NCI-H526 (cell line): ENCODE data around the gene IFI27L1.

Experiments used
- DNase-seq, 2 experiments: peaks; one replicate each; lab custom pipeline; 2025; lab: John Stamatoyannopoulos, UW

IFI27L1 gene

DNA sequence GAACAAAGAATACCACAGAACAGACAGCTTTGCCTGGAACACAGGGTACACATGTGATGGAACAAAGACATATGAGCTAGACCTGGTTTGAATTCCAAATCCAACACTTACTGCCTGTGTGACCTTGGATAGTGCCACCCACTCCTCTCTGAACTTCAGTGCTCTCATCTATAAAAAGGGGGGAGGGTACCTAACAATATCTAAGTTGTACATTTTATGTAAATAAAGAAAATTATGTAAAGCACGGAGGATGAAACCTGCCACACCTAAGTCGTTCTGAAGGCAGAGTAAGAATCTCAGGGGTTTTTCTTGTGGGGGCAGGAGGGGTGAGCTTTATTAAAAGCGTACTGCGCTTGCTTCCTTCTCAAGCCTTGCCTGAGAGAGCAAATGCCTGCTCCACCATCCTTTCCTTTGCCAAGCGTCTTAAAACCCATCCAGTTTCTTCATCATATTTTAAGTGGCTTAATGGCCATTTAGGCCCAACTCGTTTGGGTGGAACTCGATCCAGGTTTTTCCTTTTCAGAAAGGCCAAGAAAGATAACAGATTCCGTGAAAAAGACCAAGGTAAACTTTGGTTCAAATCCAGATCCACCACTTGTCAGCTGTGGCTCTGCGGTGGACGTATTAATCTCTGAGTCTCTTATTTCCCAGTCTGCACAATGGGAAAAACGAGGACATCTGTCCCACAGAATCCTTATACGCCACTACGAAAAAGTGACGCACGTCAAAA is 1.1 kb upstream of the IFI27L1 start:
- peak in 1 of 2 experiments; percentile 30 for DNase-seq

DNA sequence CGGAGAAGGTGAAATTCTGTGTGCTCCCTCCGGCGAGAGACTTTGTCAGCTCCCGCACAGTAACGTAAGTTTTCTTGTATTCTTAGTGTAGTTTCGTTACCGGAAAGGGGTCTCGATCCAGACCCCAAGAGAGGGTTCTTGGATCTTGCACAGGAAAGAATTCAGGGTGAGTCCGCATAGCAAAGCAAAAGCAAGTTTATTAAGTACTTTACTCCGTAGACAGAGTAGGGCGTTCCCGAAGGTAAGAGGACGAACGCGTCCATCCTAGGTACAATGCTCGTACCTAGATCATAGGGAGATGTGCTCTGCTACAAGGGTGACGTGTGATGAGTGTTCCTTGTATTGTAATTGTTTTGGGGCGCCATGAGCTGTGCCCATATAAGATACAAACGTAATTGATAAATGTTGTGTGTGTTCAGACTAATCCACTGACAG is 293 bp downstream of the IFI27L1 start:
- DNase-seq, result peak in 1 of 2 experiments; percentile 42

DNA sequence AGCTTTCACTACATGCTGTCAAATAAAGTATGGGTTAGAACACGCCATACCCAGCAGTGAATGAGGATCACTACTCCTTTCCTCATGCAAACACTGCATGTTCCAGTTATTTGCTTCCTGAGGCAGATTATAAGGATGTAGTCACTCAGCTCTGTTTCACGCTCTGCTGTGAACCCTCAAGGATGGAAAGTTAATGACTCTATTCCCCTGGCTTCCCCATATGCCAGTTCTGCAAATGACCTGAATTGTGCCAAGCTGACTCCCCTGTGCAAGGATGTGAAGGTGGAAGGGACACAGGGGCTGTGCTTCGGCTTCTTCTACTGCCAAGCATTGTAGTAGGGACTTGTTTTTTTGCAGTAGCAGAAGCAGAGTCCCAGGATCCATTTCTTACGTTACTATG is 6.8 kb downstream of the IFI27L1 start:
- DNase-seq, result no peak

DNA sequence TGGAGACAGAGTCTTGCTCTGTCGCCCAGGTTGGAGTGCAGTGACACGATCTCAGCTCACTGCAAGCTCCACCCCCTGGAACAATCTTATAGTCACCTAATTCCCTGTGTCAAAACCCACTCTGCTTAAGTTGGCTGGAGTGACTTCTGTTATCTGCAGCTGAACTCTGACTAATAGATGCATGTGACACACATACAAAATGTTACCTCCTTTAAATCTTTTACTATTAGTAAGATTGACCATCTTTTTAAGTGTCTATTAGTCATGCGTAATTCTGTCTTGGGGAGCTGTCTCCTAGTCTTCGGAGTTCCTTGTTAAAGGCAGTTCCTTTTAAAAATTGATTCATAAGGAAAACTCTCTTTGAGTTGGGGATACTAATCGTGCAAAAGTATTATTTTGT is 7.4 kb downstream of the IFI27L1 start:
- no peak for DNase-seq

DNA sequence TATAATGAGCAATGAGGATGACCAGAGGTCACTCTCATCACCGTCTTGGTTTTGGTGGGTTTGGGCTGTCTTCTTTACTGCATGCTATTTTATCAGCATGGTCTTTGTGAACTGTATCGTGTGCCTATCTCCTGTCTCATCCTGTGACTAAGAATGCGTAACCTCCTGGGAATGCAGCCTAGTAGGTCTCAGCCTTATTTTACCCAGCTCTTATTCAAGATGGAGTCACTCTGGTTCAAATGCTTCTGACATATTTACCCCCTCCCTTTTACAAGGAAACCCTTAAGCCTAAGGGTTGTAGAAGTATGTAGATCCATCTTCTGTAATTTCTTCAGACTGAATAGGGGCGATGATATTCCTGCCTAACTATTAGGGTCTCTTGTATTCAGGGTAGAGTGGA is 8.4 kb downstream of the IFI27L1 start:
- no peak for DNase-seq

DNA sequence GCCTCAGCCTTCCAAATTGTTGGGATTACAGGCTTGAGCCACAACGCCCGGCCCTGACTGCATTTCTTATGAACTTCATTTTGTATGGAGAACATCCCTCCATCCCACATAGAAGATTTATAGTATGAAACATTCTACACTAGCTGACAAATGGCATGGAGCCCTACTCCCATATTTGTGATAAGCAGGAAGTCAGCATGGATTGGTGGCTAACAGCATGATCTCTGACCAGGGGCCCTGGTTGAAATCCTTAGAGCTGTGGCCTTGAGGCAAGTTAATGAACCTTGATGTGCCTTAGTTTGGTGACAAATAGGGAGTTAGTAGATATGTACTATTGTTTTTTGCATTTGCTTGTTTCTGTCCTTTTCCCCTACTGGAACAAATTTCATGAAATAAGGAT is 12.3 kb downstream of the IFI27L1 start:
- DNase-seq, result no peak

DNA sequence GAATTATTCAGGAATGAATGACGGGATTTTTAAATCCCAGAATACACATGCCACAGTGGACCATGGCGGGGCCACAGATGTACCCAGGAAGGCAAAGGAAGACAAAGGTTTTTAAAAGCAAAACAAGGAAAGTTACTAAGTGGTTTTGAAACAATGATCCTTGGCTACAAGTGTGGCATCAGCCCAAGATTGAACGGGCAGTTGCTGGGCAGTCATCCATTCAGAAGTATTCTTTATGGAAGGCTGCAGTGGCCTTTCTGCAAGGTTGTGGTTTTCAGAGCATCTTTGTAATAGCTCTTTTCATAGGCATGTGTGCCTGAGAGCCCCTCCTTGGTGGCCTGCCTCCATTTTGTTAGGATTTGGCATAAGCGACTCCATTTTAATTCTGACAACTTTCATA is 16.0 kb downstream of the IFI27L1 start:
- no peak for DNase-seq

DNA sequence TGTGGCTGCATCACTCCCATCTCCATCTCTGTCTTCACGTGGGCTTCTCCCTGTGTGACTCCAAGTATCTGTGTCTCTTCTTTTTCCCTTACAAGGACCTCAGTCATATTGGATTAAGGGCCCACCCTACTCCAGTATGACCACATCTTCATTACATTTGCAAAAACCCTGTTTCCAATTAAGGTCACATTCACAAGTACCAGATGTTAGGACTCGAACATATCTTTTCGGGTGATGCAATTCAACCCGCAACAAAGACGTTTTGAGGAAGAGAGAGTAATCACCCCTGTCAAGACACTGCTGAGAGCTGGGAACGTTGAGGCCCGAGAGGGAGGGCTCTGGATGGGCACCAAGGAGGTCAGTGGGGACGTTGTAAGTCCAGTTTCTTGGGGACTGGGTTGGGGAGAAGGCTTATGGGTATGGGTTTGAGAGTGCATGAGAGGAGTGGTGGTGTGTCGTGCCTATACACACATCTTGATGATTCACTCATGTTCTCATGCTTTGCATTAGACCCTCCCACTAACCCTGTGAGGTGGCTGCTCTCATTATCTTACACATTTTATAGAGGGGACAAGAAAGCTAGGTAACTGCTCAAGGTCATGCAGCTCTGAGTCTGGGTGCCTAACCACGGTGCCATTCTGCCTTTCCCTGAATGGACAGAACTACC is 17.3 kb downstream of the IFI27L1 start:
- no peak for DNase-seq

DNA sequence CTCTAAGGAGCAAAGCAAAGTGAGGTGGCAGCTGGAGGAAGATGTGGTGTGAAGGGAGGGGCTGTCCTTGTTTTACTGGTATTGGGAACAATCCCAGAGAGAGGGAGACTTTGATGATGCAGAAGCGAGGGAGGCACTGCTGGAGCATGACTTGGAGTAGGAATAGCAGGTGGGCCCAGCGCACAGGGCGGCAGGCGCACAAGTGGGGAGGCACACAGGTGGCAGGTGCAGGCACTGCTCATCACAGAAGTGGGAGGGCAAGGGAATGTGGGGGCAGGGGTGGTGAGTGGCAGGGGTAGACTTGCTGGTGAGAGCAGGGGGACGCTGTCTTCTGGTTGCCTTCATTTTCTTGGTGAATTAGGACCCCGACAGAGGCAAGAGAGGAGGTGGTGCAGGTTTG is 17.9 kb downstream of the IFI27L1 start:
- DNase-seq, result no peak

DNA sequence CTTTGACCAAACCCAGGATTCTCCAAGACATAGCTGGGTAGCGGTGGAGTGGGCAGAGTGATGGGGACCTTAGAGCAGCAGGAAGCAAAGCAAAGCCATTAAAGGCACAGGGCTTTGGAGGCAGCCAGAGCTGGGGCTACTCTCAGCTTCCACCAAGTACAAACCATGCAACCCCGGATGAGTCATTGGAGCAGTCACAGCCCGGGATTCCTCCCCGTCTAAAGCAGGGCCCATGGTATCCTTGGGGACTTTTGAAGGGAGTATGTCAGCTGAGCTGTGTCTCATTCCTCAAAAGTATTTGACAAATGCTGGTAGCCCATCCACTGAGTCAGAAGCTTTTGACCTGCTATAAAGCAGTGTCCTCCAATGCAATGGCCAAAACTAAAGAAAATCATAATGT is 19.7 kb downstream of the IFI27L1 start:
- DNase-seq, result no peak

DNA sequence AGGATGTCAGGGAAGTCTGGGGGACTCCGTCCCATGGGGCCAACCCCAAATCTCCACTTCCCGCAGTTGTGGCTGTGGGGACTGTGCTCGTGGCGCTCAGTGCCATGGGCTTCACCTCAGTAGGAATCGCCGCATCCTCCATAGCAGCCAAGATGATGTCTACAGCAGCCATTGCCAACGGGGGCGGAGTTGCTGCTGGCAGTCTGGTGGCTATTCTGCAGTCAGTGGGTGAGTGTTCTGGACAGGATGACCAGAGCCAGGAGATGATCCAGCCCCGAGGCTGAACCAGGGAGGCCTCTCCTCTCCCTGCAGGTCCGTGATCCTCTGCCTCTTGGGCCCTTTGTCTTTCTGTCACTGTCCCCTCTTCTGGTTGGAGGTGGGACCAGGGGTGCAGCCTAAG is 20.6 kb downstream of the IFI27L1 start:
- no peak for DNase-seq

DNA sequence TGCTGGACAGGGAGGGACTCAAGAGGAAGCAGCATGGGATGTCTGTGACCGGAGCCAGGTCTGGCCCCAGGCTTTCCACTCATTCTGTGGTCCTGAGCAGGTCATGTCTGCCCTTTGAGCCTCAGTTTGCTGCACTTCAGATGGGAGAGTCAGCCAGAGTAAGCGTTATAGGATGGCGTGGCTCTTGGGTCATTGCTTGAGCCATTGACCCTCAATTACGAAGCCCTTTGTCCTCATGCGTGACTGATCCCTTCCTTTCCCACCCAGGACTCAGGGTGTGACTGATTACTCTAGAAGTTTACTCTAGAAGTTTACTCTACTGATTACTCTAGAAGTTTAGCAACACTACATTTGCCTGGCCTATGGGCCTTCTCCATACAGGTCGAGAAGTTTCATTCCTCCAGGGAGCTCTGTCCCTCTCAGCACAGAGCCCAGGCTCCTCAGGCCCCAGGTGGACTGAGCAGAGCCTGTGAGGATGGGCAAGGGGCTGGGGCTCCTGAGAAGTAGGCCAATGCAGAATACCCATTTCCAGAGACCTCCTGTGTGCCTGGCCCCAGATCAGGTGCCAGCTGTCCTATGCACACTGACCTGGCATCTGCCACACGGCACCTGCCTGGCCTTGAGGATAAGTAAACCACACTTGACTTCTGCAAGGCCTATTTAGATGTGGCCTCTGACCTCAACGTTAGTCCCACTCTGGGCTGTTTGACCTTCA is 21.8 kb downstream of the IFI27L1 start:
- no peak for DNase-seq

DNA sequence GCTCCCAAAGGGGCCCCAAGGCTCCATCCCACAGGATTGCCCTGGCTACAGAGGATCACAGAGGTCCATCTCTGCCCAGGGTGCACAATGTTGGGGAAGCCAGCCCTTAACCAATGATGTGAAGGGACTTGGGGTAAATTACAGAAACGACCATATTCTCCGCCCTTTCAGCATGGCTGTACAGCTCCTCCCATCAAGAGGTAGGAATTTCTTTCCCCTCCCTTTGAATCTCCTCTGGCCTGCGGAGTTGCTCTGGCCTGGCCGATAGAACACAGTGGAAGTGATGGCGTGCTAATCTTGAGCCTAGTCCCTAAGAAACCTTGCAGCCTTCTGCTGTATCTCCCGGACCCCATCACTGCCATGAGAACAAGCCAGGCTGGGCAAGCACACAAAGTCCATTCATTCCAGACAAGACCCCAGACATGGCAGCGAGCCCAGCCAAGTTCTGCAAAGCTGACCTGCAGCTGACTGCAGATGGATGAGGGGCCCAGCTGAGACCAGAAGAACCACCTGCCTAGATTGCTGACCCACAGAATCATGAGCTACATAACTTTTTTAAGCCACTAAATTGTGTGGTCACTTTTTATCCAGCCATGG is 22.5 kb downstream of the IFI27L1 start:
- no peak for DNase-seq

DNA sequence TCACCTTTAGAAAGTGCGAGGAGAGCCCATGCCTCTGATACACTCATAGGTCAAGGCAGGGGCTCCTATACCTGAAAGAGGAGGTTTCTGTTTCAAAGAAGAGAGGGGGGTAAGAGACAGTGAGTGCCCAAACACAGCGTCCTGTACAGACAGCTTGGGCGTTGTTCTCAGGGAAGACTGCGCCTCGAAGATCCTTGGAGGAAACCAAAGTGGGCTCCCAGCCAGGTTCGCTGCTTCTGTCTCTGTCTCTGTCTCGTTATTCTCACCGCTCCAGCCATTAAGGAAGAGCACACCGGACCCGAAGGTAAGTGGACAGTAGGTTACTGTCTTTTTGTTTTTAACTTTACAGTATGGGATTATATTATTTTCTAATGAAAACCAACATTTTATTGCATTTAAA is 23.6 kb downstream of the IFI27L1 start:
- DNase-seq, result no peak

DNA sequence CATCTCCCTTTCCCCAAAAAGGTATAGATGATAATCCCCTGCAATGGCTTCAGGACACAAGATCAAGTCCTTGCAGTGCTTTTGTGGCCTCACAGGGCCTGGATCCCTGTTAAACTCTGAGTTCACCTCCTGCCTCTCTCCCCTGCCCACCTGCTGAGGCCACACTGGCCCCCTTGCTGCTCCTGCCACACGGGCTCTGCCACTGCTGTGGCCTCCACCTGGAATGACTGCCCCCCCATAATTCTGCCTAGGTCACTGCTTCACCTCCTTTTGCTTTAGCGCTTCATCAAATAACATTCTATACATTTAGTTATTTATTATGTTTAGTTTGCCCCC is 28.8 kb downstream of the IFI27L1 start:
- no peak for DNase-seq

DNA sequence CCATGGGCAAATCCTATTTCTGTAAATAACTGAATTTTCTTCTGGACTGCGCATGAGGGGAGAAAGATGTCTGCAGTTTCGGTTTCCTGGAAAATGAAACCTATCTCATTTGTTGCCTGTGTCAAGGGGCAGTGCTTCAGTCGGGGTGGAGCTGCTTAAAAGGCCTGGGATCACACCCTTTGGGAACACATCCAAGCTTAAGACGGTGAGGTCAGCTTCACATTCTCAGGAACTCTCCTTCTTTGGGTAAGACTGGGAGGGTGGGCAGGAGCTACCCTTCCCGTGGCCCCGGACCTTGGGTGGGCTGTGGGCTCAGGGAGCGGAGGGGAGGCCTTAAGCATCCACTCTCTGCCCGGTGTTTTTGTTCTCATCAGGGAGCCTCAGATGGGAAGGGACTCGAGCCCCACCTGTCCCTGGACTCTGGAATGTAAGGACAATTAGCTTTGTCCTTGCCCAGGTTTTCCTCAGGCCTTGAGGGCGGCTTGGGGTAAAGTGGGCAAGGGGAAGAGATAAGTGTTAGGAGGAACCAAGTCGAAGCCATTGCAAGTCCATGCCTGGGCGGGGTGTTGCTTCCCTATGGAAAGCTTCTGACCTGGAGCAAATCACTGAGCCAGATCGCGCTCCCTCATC is 29.6 kb downstream of the IFI27L1 start, which contains the start of gene IFI27:
TSS of gene IFI27 (plus strand) at position 185 of the 630 bp plus-strand sequence.
- DNase-seq, result no peak

DNA sequence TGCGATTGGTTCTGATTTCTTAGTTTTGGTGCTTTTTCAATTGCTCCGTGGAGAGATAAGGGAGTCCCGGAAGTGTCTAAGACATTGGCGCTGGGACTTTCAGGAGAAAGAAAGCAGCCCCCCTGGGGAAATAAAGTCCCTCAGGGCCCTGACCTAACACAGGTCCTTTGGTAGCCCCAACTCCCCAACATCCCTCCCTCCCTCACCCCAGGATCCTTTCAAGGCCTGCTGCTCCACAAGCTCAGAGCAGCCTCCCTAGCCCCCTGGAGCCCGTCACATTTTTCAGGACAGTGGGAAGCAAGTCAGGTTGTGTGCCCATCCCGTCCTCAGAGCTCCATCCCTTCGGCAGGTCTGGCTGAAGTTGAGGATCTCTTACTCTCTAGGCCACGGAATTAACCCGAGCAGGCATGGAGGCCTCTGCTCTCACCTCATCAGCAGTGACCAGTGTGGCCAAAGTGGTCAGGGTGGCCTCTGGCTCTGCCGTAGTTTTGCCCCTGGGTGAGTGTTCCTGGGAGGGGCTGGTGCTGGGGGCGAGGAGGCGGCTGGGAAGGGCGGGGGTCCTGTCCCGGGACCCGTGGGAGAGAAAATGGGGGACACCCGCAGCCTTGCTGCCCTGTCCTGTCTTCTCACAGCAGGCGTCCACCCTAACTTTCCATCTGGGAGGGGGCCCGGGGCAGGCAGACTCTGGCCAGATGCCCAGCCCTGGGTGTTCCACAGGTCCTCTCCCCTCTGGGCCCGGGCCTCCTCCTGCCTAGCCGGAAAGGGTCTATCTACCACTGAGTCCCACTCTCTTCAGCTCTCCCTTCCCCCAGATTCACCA is 30.4 kb downstream of the IFI27L1 start:
- no peak for DNase-seq

DNA sequence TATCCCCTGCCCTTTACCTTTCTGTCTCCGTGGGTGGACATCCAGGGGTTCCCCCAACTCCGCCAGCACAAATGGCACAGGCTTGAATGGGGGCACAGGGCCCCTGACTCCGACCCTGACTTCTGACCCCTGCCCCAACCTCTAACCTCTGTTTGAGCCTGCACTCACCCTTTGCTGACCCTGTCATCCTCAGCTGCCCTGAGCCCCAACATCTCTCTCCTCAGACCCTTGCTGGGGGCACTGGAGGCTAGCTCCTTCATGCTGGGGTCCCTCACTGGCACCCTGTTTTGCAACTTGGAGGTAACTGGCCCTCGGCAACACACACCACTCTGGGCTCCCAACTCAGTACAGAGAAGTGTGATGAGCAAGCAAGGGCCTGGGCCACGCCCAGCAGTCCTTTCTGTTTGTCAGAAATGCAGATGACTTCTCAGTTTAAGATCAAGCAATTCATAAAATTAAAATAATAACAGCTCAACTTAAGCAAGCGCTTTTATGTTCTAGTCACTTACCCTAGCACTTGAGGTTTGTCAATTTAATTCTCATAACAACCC is 31.5 kb downstream of the IFI27L1 start:
- DNase-seq, result no peak

DNA sequence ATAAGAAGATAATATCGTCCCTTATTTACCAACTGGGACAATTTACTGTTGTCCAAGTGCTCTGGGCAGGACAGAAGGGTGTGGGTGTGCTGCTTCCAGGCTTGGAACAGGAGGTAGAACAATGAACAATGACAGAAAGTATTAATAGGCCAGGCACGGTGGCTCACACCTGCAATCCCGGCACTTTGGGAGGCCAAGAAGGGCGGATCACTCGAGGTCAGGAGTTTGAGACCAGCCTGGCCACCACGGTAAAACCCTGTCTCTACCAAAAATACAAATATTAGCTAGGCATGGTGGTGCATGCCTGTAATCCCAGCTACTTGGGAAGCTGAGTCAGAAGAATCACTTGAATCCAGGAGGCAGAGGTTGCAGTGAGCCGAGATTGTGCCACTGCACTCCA is 32.0 kb downstream of the IFI27L1 start:
- no peak for DNase-seq

DNA sequence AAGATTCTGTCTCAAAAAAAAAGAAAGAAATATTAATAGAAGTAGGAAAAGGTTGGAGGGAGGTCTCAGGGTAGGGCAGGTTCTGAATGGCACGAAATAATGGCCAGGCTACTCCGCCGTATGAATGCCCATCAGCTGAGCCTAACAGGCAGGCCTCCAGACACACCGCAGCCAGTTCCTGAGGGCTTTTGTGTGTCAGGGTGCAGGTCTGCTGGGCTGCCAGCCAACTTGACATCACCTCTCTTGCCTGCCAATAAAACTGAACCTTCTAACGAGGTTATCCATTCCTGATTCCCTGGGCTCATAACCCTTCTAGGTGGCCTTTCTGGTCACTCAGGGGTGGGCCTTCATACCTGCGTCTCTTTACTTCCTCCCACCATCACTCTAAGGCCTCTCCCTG is 32.4 kb downstream of the IFI27L1 start:
- no peak for DNase-seq

DNA sequence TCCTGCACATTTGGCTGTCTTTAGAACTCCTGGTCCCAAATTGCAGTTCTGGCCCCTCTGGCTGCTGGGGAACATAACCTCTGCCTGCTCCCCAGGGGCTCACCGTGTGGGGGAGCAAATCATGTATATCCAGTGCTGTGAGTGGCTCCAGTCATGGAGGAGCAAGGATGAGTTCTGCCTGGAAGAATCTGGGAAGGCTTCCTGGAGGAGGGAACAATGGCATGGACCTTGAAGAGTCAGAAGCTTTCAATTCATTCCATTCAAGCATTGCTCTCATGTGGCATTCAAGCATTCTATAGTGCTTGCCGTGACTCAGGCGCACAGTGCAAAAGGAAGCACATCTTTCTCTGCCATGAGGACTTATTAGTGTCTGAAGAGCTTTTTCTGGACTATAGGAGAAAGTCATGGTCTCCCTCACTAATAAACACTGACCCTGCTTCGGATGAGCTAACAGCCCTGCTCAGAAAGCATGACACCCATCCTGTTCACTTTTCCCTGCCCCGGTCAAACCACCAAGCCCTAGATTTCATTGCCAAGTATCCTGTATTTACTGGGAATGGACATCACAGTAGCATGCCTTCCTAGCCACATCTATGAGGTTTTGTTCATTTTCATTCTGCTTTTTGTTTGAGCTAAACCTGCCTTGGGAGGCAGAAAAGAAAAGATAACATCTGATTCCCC is 32.9 kb downstream of the IFI27L1 start:
- no peak for DNase-seq
